ENCODE results near the gene CHRNA3. TPM values are rescaled to one million over a fixed set of nuclear protein-coding genes. Genes with fewer than 3 reads are reported as not detected.

CHRNA3 gene
- 1 to 10 TPM in 1 of 4 donors, under 1 TPM in 1, not detected in 2; 0.09 to 1.3 TPM for total RNA-seq

DNA sequence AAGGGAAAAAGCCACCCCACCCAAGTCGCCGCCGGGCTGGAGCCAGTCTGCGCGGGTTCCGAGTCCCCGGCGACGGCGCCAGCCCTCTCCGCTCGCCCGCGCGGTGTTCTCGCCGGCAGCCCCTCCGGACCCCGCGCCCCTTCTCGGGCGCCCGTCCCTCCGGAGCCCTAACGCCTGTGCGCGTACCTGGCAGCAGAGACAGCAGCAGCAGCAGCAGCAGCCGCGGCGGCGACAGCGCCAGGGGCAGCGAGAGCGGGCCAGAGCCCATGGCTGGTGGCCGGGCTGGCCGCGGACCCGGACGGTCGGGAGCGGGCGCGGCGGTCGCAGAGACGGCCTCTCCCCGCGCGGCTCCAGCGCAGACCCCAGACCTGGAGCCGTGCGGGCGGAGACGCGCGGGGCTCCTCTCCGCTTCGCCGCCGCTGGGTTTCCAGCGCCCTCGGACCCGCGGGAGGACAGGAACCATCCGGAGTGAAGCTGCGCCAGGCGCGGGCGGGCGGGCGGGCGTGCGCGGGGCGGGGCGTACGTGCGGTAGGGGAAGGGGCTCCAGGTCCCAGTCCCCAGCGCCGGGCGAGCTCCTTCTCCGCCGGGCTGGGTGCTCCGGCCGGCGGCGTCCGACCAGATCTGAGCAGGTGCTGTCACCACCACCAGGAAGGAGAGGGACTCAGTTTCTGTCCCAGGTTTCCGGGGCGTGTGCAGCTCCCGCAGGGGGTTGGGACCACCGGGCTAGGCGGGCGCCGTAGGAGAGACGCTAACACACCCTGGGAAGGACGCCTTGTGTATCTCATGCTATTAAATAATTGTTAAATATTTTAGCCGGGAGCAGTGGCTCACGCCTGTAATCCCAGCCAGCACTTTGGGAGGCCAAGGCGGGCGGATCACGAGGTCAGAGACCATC lies at the start of gene CHRNA3:
CHRNA3 (minus strand) TSS at position 470 of the 895 bp plus-strand sequence; CDS start at position 268, 202 bp downstream.
- ATAC-seq (ENCODE audit: low FRiP score) (no peak), DNase-seq (ENCODE audit: low spot score) (no peak)
- TF ChIP-seq, protein P1, sequence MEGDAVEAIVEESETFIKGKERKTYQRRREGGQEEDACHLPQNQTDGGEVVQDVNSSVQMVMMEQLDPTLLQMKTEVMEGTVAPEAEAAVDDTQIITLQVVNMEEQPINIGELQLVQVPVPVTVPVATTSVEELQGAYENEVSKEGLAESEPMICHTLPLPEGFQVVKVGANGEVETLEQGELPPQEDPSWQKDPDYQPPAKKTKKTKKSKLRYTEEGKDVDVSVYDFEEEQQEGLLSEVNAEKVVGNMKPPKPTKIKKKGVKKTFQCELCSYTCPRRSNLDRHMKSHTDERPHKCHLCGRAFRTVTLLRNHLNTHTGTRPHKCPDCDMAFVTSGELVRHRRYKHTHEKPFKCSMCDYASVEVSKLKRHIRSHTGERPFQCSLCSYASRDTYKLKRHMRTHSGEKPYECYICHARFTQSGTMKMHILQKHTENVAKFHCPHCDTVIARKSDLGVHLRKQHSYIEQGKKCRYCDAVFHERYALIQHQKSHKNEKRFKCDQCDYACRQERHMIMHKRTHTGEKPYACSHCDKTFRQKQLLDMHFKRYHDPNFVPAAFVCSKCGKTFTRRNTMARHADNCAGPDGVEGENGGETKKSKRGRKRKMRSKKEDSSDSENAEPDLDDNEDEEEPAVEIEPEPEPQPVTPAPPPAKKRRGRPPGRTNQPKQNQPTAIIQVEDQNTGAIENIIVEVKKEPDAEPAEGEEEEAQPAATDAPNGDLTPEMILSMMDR (IDR thresholded peaks at IDR 0.05) = no peak

DNA sequence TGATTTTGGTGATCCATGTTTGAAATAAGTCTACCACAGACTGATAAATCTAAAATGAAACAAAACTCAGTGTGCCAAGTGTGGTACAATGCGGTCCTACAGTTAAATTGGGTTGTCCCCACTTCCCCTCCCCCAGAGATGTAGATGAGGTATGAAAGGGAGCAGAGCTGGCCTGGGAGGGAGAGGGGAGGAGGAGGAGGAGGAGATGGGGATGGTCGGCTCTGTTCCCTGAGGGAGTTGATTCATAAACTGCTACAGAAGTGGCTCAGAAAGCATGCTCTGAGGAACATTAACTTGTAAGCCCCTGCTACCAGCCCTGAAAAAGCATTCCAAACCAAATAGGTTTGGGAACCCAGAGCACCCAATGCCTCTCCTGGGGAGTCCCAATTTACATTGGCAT lies 48.2 kb upstream of the CHRNA3 start:
- DNase-seq (ENCODE audit: low spot score) (no peak), ATAC-seq (ENCODE audit: low FRiP score) (no peak)
- TF ChIP-seq, protein P1 (IDR thresholded peaks at IDR 0.05) = no peak

DNA sequence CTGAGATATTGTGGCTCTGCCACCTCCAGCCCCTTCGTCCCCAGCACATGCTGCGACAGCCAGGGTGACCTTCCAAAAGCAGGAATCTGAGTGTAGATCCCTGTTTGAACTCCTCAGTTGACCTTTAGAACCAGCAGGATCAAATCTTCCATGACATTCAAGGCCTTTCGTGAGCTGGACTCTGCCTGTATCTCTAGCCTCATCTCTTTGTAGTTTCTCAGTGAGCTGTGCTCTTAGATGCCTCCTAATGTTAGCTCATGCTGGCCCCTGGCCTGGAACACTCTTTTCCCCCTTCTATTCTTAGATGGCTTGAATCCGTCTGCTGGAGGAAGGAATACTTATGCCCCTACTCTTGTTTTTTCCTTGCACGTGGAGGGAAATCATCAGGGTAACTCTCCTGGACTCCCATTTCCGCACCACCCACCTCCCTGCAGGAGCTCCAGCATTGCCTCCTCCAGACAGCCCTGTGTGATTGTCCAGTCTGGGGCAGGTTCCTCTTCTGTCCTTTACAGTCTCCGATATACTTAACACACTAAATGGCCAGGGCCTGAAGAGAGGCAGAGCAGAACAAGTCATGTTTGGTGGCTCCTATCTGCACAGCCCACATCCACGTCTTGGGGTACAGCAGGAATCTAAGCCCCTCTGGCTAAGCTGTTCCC lies 46.9 kb upstream of the CHRNA3 start:
- TF ChIP-seq, protein P1 (IDR thresholded peaks at IDR 0.05) = no peak
- no peak for DNase-seq (ENCODE audit: low spot score)
- ATAC-seq (ENCODE audit: low FRiP score) = no peak

DNA sequence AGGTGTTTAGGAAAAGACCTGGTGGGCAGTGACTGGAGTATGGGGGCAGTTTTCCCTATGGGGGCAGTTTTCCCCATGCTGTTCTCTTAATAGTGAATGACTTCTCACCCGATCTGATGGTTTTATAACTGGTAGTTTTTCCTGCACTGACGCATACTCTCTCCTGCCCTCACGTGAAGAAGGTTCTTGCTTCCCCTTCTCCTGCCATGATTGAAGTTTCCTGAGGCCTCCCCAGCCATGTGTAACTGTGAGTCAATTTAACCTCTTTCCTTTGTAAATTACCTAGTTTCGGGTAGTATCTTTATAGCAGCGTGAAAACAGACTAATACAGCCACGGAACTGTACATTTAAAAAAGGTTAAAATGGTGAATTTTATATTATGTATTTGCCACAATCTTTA lies 45.2 kb upstream of the CHRNA3 start:
- TF ChIP-seq, protein P1 (IDR thresholded peaks at IDR 0.05) = no peak
- no peak for DNase-seq (ENCODE audit: low spot score)
- ATAC-seq (ENCODE audit: low FRiP score) = no peak

DNA sequence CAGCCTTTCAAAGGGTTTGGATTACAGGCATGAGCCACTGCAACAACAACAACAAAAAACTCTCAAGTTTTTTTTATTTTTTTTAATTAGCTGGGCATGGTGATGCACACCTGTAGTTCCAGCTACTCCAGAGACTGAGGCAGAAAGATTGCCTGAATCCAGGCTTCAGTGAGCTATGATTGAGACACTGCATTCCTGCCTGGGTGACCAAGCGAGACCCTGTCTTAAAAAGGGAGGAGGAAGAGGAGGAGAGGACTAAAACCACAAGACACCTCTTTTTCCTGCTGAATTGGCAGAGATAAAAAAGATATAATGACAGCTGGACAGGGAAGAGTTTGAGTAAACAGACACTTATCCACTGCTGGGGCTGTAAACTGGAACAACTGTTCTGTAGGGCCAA lies 42.9 kb upstream of the CHRNA3 start:
- TF ChIP-seq, protein P1 (IDR thresholded peaks at IDR 0.05) = no peak
- DNase-seq (ENCODE audit: low spot score) (no peak), ATAC-seq (ENCODE audit: low FRiP score) (no peak)

DNA sequence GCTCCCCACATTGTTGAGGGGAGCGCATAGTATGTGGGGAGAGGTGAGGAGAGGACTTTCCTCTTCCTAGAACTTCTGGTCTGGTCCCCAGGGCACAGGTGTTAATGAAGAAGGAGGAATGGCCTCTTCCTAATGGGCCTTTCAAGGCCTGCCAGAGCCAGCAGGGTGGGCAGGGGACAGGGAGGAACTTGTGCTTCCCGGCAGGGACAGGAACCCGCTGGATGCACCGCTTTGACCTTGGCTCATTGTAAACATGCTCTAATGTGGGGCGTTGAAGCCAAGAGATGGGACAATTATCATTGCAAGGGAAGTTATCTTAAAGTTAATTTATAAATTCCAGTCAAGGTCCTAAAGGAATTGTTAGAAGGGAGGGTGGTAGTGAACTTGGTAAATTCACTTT lies 41.2 kb upstream of the CHRNA3 start:
- ATAC-seq (ENCODE audit: low FRiP score) (no peak), DNase-seq (ENCODE audit: low spot score) (no peak)
- TF ChIP-seq, protein P1 (IDR thresholded peaks at IDR 0.05) = no peak

Measured in omental fat pad (tissue), 4 donors.